NCI-H748 (cell line): ENCODE measurements around the gene AQP12B.

Source experiments
- DNase-seq: peaks from one replicate; lab custom pipeline; 2025; ENCODE audit not compliant: unreplicated experiment; lab: John Stamatoyannopoulos, UW

Gene AQP12B

DNA sequence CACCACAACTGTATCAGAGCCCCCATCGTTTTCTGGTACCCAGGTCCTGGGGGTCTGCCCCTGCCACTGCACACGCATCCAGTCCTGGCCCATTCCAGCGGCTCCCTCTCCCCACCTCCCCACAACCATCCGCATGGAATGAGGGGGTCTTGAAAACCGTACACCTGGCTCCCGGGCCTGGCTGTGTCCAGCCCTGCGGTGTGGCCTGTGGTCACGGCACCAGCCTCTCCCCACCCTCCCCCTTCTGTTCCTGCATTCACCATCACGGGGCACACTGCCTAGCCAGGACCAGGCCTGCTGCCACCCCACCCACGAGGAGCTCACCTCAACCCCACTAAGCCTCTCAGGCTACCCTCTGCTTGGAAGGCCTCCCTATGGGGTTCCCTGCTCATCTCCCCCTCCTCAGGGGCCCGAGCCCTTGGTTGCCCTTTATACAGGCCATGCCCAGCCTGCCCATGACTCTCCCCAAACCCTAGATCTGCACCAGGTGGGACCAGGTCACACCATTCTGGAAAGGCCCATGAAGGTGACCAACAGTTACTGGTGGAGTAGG is 46.0 kb downstream of the AQP12B start:
- DNase-seq, result no peak

- no peak for DNase-seq
Observed at GRCh38 chr2:240635998-240636547, 46.6 kb downstream of the AQP12B start.

GRCh38 chr2:240635121-240635997 is 47.3 kb downstream of the AQP12B start:
- no peak for DNase-seq

GRCh38 chr2:240632306-240632721 is 50.4 kb downstream of the AQP12B start:
- no peak for DNase-seq

- DNase-seq, result no peak
Observed at GRCh38 chr2:240631548-240632305, 51.0 kb downstream of the AQP12B start.

- DNase-seq, result no peak
Observed at GRCh38 chr2:240630771-240631547, 51.7 kb downstream of the AQP12B start.

DNA sequence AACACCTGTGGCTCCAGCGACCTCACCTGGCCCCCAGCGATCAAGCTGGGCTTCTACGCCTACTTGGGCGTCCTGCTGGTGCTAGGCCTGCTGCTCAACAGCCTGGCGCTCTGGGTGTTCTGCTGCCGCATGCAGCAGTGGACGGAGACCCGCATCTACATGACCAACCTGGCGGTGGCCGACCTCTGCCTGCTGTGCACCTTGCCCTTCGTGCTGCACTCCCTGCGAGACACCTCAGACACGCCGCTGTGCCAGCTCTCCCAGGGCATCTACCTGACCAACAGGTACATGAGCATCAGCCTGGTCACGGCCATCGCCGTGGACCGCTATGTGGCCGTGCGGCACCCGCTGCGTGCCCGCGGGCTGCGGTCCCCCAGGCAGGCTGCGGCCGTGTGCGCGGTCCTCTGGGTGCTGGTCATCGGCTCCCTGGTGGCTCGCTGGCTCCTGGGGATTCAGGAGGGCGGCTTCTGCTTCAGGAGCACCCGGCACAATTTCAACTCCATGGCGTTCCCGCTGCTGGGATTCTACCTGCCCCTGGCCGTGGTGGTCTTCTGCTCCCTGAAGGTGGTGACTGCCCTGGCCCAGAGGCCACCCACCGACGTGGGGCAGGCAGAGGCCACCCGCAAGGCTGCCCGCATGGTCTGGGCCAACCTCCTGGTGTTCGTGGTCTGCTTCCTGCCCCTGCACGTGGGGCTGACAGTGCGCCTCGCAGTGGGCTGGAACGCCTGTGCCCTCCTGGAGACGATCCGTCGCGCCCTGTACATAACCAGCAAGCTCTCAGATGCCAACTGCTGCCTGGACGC is 52.5 kb downstream of the AQP12B start:
- no peak for DNase-seq

GRCh38 chr2:240629619-240629967 is 53.1 kb downstream of the AQP12B start:
- DNase-seq, result no peak

- DNase-seq, result no peak
Observed at GRCh38 chr2:240628808-240629618, 53.7 kb downstream of the AQP12B start.

GRCh38 chr2:240628507-240628807 is 54.2 kb downstream of the AQP12B start:
- no peak for DNase-seq

DNA sequence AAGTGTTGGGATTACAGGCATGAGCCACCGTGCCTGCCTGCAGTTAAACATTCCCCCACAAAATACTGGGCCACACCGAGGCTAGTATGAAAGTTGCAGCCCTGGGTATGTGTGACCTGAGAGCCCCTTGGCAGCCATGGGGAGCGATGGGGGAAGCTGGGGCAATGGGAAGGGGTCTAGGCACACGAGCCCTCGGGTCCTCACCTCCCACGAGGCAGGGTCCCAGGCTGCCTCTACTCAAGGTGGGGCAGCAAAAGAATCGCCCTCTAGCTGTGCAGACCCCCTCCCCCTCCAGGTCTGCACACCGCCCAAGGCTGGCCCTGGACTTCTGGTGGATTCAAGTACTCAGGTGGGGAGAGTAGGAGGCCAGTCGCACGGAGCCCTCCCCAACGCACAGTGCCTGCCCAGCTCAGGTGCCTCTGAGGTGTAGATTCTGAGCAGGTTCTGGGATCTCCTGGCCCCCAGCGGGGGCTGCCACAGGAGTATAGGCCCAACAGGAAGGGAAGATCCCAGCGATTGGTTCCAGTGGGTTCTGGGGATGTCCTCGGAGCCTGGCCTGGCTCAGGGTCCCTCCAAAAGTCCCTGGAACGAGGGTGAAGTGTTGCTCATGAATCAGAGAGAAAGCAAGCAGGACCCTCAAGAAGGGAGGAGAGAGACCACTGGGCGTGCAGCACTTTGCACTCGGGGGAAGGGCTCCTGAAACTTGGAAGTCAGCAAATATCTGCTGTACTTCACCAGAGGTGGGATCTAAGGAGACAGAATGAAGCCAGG is 54.8 kb downstream of the AQP12B start:
- DNase-seq, result no peak

GRCh38 chr2:240626531-240627300 is 56.0 kb downstream of the AQP12B start:
- DNase-seq, result no peak
